Endothelial cell (in vitro differentiated cells): ENCODE measurements around the gene MSRB1. TPM values are rescaled to one million over a fixed set of nuclear protein-coding genes. Genes with fewer than 3 reads are reported as not detected.

Source experiments
- DNase-seq: peaks from one replicate; pipeline ENCODE4 v3.0.0; 2021; ENCODE audit warnings: low spot score
- H3K27ac Mint-ChIP-seq: one replicate; pipeline ENCODE4 v1.8.0; 2021; ENCODE audit warnings: mixed read lengths, inconsistent platforms; ENCODE audit not compliant: unreplicated experiment
- H3K27me3 Mint-ChIP-seq: one replicate; pipeline ENCODE4 v1.8.0; 2021; ENCODE audit warnings: mild to moderate bottlenecking, moderate library complexity, mixed read lengths, inconsistent platforms; ENCODE audit not compliant: unreplicated experiment
- H3K36me3 Mint-ChIP-seq: one replicate; pipeline ENCODE4 v1.8.0; 2021; ENCODE audit warnings: mild to moderate bottlenecking, low read depth, mixed read lengths, inconsistent platforms; ENCODE audit not compliant: unreplicated experiment
- H3K4me1 Mint-ChIP-seq: one replicate; pipeline ENCODE4 v1.8.0; 2021; ENCODE audit warnings: mild to moderate bottlenecking, mixed read lengths, inconsistent platforms; ENCODE audit not compliant: unreplicated experiment
- H3K4me3 Mint-ChIP-seq: one replicate; pipeline ENCODE4 v1.8.0; 2021; ENCODE audit warnings: mild to moderate bottlenecking, mixed read lengths, inconsistent platforms; ENCODE audit not compliant: unreplicated experiment
- H3K9me3 Mint-ChIP-seq: one replicate; pipeline ENCODE4 v1.8.0; 2021; ENCODE audit warnings: mixed read lengths, inconsistent platforms; ENCODE audit not compliant: unreplicated experiment
- total RNA-seq: library from RNA; stranded (reverse); fragmentation: NEBNext Ultra II Directional; extraction: Animal tissue kit (Norgen Biotek cat#: 25700); gene quantifications from one replicate; pipeline ENCODE4 v1.2.1, GENCODE V29; 2021; ENCODE audit not compliant: unreplicated experiment
- TF ChIP-seq, protein P1 (sequence below): fragments of 200-600 bp; sonication (generic); IDR thresholded peaks from one replicate; pipeline ENCODE4 v1.5.0; 2021; ENCODE audit warnings: antibody characterized with exemption; ENCODE audit not compliant: unreplicated experiment

Gene MSRB1
- total RNA-seq, 1 donor from 2014 or later, result 18.1 TPM

DNA sequence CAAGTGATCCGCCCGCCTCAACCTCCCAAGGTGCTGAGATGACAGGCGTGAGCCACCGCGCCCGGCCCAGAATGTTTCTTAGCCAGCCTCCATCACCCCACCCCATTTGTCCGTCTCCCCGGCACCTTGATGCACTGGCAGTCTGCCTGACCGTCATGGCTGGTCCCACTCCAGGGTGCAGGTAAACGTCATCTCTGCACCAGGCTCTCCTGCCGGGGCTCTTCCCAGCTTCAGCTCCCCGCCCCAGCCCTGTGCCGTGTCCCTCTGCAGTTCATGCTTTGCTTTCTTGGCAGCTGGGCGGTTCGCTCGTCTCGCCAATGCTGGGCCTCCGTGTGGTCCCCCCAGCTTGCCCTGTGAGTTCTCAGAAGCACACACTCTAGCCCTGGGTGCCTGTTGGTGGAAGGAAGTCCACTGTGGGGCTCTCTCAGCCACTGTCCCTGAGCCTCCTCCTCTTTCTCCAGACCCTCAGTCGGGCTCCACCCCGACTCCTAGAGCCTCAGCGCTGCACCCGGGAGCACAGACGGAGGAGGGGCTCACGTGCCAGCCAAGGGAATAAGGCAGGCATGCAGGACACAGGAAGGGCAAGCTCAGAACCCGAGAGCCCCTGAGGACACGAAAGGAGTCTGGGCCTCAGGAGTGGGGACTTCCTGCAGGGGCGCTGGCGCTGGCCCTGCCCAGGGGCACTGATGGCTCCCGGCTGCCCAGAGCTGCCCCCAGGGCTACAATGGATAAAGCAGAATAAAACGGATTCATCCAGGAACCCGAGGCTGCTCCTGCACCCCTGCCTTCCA is 36.7 kb downstream of the MSRB1 start:
- no peak for DNase-seq
- TF ChIP-seq, protein P1, sequence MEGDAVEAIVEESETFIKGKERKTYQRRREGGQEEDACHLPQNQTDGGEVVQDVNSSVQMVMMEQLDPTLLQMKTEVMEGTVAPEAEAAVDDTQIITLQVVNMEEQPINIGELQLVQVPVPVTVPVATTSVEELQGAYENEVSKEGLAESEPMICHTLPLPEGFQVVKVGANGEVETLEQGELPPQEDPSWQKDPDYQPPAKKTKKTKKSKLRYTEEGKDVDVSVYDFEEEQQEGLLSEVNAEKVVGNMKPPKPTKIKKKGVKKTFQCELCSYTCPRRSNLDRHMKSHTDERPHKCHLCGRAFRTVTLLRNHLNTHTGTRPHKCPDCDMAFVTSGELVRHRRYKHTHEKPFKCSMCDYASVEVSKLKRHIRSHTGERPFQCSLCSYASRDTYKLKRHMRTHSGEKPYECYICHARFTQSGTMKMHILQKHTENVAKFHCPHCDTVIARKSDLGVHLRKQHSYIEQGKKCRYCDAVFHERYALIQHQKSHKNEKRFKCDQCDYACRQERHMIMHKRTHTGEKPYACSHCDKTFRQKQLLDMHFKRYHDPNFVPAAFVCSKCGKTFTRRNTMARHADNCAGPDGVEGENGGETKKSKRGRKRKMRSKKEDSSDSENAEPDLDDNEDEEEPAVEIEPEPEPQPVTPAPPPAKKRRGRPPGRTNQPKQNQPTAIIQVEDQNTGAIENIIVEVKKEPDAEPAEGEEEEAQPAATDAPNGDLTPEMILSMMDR, result no peak

GRCh38 chr16:1903845-1904840 is 38.9 kb downstream of the MSRB1 start:
- Mint-ChIP-seq H3K27me3 (peaks cover 10% of the 10 kb centered on the region), H3K9me3 (no peaks in the 10 kb centered on the region), H3K36me3 (no peaks in the 10 kb centered on the region), H3K27ac (no peak overlapping the region), H3K4me1 (peaks cover 4% of the 10 kb centered on the region), H3K4me3 (no peak overlapping the region)
- no peak for DNase-seq
- TF ChIP-seq, protein P1, result no peak

More for the DNA sequence above, 36.7 kb downstream of the MSRB1 start:
- Mint-ChIP-seq H3K27ac (no peak overlapping the region), H3K27me3 (peaks cover 10% of the 10 kb centered on the region), H3K9me3 (no peaks in the 10 kb centered on the region), H3K4me3 (no peak overlapping the region), H3K36me3 (no peaks in the 10 kb centered on the region), H3K4me1 (peaks cover 4% of the 10 kb centered on the region)

DNA sequence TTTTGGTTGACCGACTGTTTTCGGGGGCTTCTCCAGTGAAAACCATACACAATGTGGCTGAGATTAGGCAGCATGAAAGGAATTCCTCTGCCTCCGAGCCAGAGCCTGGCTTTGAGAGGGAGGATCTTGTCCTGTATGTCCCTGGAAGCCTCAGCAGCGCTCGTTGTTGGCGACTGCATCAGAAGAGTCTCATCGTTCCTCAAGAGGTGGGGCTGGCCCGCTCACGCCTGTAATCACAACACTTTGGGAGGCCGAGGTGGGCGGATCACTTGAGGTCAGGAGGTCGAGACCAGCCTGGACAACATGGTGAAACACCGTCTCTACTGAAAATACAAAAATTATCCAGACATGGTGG is 39.8 kb downstream of the MSRB1 start:
- no peak overlapping the region for H3K4me3 Mint-ChIP-seq
- no peak overlapping the region for H3K27ac Mint-ChIP-seq
- no peaks in the 10 kb centered on the region for H3K9me3 Mint-ChIP-seq
- no peaks in the 10 kb centered on the region for H3K4me1 Mint-ChIP-seq
- H3K27me3 Mint-ChIP-seq, result peaks cover 10% of the 10 kb centered on the region
- TF ChIP-seq, protein P1, result no peak
- H3K36me3 Mint-ChIP-seq, result no peaks in the 10 kb centered on the region
- DNase-seq, result no peak

DNA sequence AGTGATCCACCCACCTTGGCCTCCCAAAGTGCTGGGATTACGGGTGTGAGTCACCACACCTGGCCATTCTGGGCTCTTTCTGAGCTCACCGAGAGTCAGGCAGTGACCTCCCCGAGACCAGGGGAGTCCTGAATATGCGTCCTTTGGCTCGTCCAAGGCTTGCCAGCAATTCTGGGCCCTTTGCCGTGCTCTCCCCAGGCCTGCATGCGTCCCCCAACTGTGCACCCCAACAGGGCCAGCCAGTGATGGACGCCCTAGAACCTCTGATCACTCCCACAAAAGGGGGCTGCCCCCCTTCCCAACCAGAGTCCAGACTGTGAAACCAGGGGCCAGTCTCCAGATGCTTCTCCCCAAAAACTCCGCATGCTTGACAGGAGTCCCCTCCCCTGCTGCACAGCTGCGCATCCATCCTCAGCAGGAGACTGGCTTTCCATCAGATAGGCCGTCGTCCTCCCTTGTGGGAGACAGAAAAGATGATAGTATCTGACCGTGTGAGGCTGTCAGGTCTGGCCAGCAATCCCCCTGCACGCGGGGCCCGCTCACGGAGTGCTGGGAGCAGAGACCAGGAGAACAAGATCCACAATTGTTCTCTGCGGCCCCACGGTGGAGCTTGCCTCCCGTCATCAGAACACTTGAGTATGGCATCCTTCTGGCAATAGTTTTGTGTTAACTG is 40.3 kb downstream of the MSRB1 start:
- H3K4me3 Mint-ChIP-seq, result no peak overlapping the region
- H3K27me3 Mint-ChIP-seq, result peaks cover 10% of the 10 kb centered on the region
- DNase-seq, result no peak
- H3K36me3 Mint-ChIP-seq, result no peaks in the 10 kb centered on the region
- no peaks in the 10 kb centered on the region for H3K9me3 Mint-ChIP-seq
- H3K4me1 Mint-ChIP-seq, result no peaks in the 10 kb centered on the region
- no peak overlapping the region for H3K27ac Mint-ChIP-seq
- TF ChIP-seq, protein P1, result no peak
